ENCODE results near the gene GALNT6. TPM values are rescaled to one million over a fixed set of nuclear protein-coding genes. Genes with fewer than 3 reads are reported as not detected.

Gene GALNT6
- total and polyA plus RNA-seq, 2 experiments from 2014 or later = 4.3 to 5.4 TPM

- Histone ChIP-seq H3K36me3 (no peaks in the 10 kb centered on the region), H3K4me3 (no peak overlapping the region), H3K27ac (no peak overlapping the region), H3K9me3 (ENCODE audit: low read depth) (no peaks in the 10 kb centered on the region), H3K27me3 (no peaks in the 10 kb centered on the region), H3K4me1 (ENCODE audit: low read depth) (no peaks in the 10 kb centered on the region)
- TF ChIP-seq CTCF (IDR thresholded peaks at IDR 0.05; ENCODE audit: low read depth, low read length) = no peak
- DNase-seq (ENCODE audit: low read depth in 1 of 2, low spot score in 1 of 2) = no peak
Observed at GRCh38 chr12:51399891-51400290, 8.7 kb upstream of the GALNT6 start.

- no peak for DNase-seq (ENCODE audit: low read depth in 1 of 2, low spot score in 1 of 2)
- Histone ChIP-seq H3K9me3 (ENCODE audit: low read depth) (no peaks in the 10 kb centered on the region), H3K4me3 (no peak overlapping the region), H3K36me3 (no peaks in the 10 kb centered on the region), H3K27ac (no peak overlapping the region), H3K27me3 (peaks cover 10% of the 10 kb centered on the region), H3K4me1 (ENCODE audit: low read depth) (no peaks in the 10 kb centered on the region)
- no peak for TF ChIP-seq CTCF (IDR thresholded peaks at IDR 0.05; ENCODE audit: low read depth, low read length)
Observed at GRCh38 chr12:51397670-51398069, 6.5 kb upstream of the GALNT6 start.

- TF ChIP-seq CTCF (IDR thresholded peaks at IDR 0.05; ENCODE audit: low read depth, low read length) = no peak
- Histone ChIP-seq H3K36me3 (no peaks in the 10 kb centered on the region), H3K27me3 (peaks cover 21% of the 10 kb centered on the region), H3K27ac (no peak overlapping the region), H3K4me1 (ENCODE audit: low read depth) (peaks cover 3% of the 10 kb centered on the region), H3K4me3 (no peak overlapping the region), H3K9me3 (ENCODE audit: low read depth) (no peaks in the 10 kb centered on the region)
- DNase-seq (ENCODE audit: low read depth in 1 of 2, low spot score in 1 of 2) = no peak
Observed at GRCh38 chr12:51395283-51396230, 4.4 kb upstream of the GALNT6 start.

GRCh38 chr12:51393676-51394545 lies 2.7 kb upstream of the GALNT6 start:
- Histone ChIP-seq H3K27ac (no peak overlapping the region), H3K9me3 (ENCODE audit: low read depth) (no peaks in the 10 kb centered on the region), H3K4me3 (no peak overlapping the region), H3K36me3 (no peaks in the 10 kb centered on the region), H3K4me1 (ENCODE audit: low read depth) (peaks cover 3% of the 10 kb centered on the region), H3K27me3 (peaks cover 21% of the 10 kb centered on the region)
- peak in 1 of 2 donors; percentile 74 for DNase-seq (ENCODE audit: low read depth in 1 of 2, low spot score in 1 of 2)
- TF ChIP-seq CTCF (IDR thresholded peaks at IDR 0.05; ENCODE audit: low read depth, low read length) = no peak

GRCh38 chr12:51392556-51393237 lies 1.5 kb upstream of the GALNT6 start:
- TF ChIP-seq CTCF (IDR thresholded peaks at IDR 0.05; ENCODE audit: low read depth, low read length) = no peak
- H3K36me3 ChIP-seq = no peaks in the 10 kb centered on the region
- peaks cover 21% of the 10 kb centered on the region for H3K27me3 ChIP-seq
- H3K9me3 ChIP-seq (ENCODE audit: low read depth) = no peaks in the 10 kb centered on the region
- no peak overlapping the region for H3K27ac ChIP-seq
- peak overlapping the region; percentile 75 for H3K4me3 ChIP-seq
- no peak for DNase-seq (ENCODE audit: low read depth in 1 of 2, low spot score in 1 of 2)
- peaks cover 13% of the 10 kb centered on the region for H3K4me1 ChIP-seq (ENCODE audit: low read depth)
